ENCODE results near the gene RPL6.
"Not testable (repeated sequence)": the region's sequence is repeated elsewhere in the genome, so short reads cannot be mapped to it uniquely, and the experiment has no call there.

GRCh38 chr12:112438645-112439044 is 29.2 kb upstream of the RPL6 start:
- TF ChIP-seq CTCF, POLR2A (IDR thresholded peaks at IDR 0.05): not testable (repeated sequence)

All from ovary (tissue), 3 donors.